ENCODE results near the gene MAD1L1. TPM values are rescaled to one million over a fixed set of nuclear protein-coding genes. Genes with fewer than 3 reads are reported as not detected.

MAD1L1 gene
- total RNA-seq, 1 donor from 2014 or later: 56.2 TPM

- no peak for DNase-seq (ENCODE audit: low spot score)
- Mint-ChIP-seq H3K27ac (no peak overlapping the region), H3K9me3 (no peaks in the 10 kb centered on the region), H3K27me3 (ENCODE audit: insufficient read depth) (no peaks in the 10 kb centered on the region), H3K4me3 (no peak overlapping the region), H3K4me1 (ENCODE audit: low read depth) (no peaks in the 10 kb centered on the region), H3K36me3 (ENCODE audit: low read depth) (no peaks in the 10 kb centered on the region)
- intact Hi-C loops (cut with micrococcal nuclease): no loop called here
Measured at GRCh38 chr7:2004841-2005725, 227.7 kb downstream of the MAD1L1 start.

GRCh38 chr7:2003931-2004812 is 228.6 kb downstream of the MAD1L1 start:
- Mint-ChIP-seq H3K27ac (no peak overlapping the region), H3K27me3 (ENCODE audit: insufficient read depth) (no peaks in the 10 kb centered on the region)
- DNase-seq (ENCODE audit: low spot score): no peak

GRCh38 chr7:2003451-2003930 is 229.3 kb downstream of the MAD1L1 start:
- Mint-ChIP-seq H3K36me3 (ENCODE audit: low read depth) (no peaks in the 10 kb centered on the region), H3K27ac (no peak overlapping the region), H3K4me3 (no peak overlapping the region), H3K27me3 (ENCODE audit: insufficient read depth) (no peaks in the 10 kb centered on the region), H3K4me1 (ENCODE audit: low read depth) (no peaks in the 10 kb centered on the region), H3K9me3 (no peaks in the 10 kb centered on the region)
- no peak for DNase-seq (ENCODE audit: low spot score)
- intact Hi-C loops (cut with micrococcal nuclease): no loop called here

More at GRCh38 chr7:2003931-2004812, 228.6 kb downstream of the MAD1L1 start:
- Mint-ChIP-seq H3K9me3 (no peaks in the 10 kb centered on the region), H3K4me3 (no peak overlapping the region), H3K36me3 (ENCODE audit: low read depth) (no peaks in the 10 kb centered on the region), H3K4me1 (ENCODE audit: low read depth) (no peaks in the 10 kb centered on the region)
- intact Hi-C loops (cut with micrococcal nuclease): no loop called here

GRCh38 chr7:2002561-2003450 is 229.9 kb downstream of the MAD1L1 start:
- no peaks in the 10 kb centered on the region for H3K9me3 Mint-ChIP-seq
- intact Hi-C loops (cut with micrococcal nuclease): no loop called here
- H3K4me3 Mint-ChIP-seq: no peak overlapping the region

GRCh38 chr7:2001601-2002442 is 230.9 kb downstream of the MAD1L1 start:
- Mint-ChIP-seq H3K4me1 (ENCODE audit: low read depth) (no peaks in the 10 kb centered on the region), H3K9me3 (no peaks in the 10 kb centered on the region), H3K27me3 (ENCODE audit: insufficient read depth) (no peaks in the 10 kb centered on the region), H3K4me3 (no peak overlapping the region), H3K27ac (no peak overlapping the region), H3K36me3 (ENCODE audit: low read depth) (no peaks in the 10 kb centered on the region)
- no peak for DNase-seq (ENCODE audit: low spot score)
- intact Hi-C loops (cut with micrococcal nuclease): no loop called here

More at GRCh38 chr7:2002561-2003450, 229.9 kb downstream of the MAD1L1 start:
- H3K36me3 Mint-ChIP-seq (ENCODE audit: low read depth): no peaks in the 10 kb centered on the region
- no peak overlapping the region for H3K27ac Mint-ChIP-seq
- DNase-seq (ENCODE audit: low spot score): no peak
- no peaks in the 10 kb centered on the region for H3K27me3 Mint-ChIP-seq (ENCODE audit: insufficient read depth)
- H3K4me1 Mint-ChIP-seq (ENCODE audit: low read depth): no peaks in the 10 kb centered on the region

- intact Hi-C loops (cut with micrococcal nuclease): no loop called here
- Mint-ChIP-seq H3K27me3 (ENCODE audit: insufficient read depth) (no peaks in the 10 kb centered on the region), H3K9me3 (no peaks in the 10 kb centered on the region), H3K4me3 (no peak overlapping the region), H3K36me3 (ENCODE audit: low read depth) (no peaks in the 10 kb centered on the region), H3K27ac (no peak overlapping the region), H3K4me1 (ENCODE audit: low read depth) (no peaks in the 10 kb centered on the region)
- DNase-seq (ENCODE audit: low spot score): no peak
Measured at GRCh38 chr7:2000746-2001321, 231.9 kb downstream of the MAD1L1 start.

GRCh38 chr7:2000153-2000687 is 232.5 kb downstream of the MAD1L1 start:
- H3K27ac Mint-ChIP-seq: no peak overlapping the region
- no peaks in the 10 kb centered on the region for H3K27me3 Mint-ChIP-seq (ENCODE audit: insufficient read depth)
- H3K4me3 Mint-ChIP-seq: no peak overlapping the region
- intact Hi-C loops (cut with micrococcal nuclease): no loop called here
- no peaks in the 10 kb centered on the region for H3K9me3 Mint-ChIP-seq
- no peak for DNase-seq (ENCODE audit: low spot score)
- no peaks in the 10 kb centered on the region for H3K36me3 Mint-ChIP-seq (ENCODE audit: low read depth)
- H3K4me1 Mint-ChIP-seq (ENCODE audit: low read depth): no peaks in the 10 kb centered on the region

GRCh38 chr7:1999278-1999984 is 233.3 kb downstream of the MAD1L1 start:
- no peak for DNase-seq (ENCODE audit: low spot score)
- Mint-ChIP-seq H3K36me3 (ENCODE audit: low read depth) (no peaks in the 10 kb centered on the region), H3K27me3 (ENCODE audit: insufficient read depth) (no peaks in the 10 kb centered on the region), H3K9me3 (no peaks in the 10 kb centered on the region), H3K4me3 (no peak overlapping the region), H3K4me1 (ENCODE audit: low read depth) (no peaks in the 10 kb centered on the region), H3K27ac (no peak overlapping the region)
- intact Hi-C loops (cut with micrococcal nuclease): no loop called here

GRCh38 chr7:1998146-1998545 is 234.6 kb downstream of the MAD1L1 start:
- no peaks in the 10 kb centered on the region for H3K27me3 Mint-ChIP-seq (ENCODE audit: insufficient read depth)
- H3K27ac Mint-ChIP-seq: no peak overlapping the region
- intact Hi-C loops (cut with micrococcal nuclease): no loop called here
- no peak overlapping the region for H3K4me3 Mint-ChIP-seq
- H3K9me3 Mint-ChIP-seq: no peaks in the 10 kb centered on the region
- H3K36me3 Mint-ChIP-seq (ENCODE audit: low read depth): no peaks in the 10 kb centered on the region
- no peak for DNase-seq (ENCODE audit: low spot score)
- H3K4me1 Mint-ChIP-seq (ENCODE audit: low read depth): no peaks in the 10 kb centered on the region

- Mint-ChIP-seq H3K9me3 (no peaks in the 10 kb centered on the region), H3K36me3 (ENCODE audit: low read depth) (no peaks in the 10 kb centered on the region), H3K27ac (no peak overlapping the region), H3K27me3 (ENCODE audit: insufficient read depth) (no peaks in the 10 kb centered on the region), H3K4me3 (no peak overlapping the region), H3K4me1 (ENCODE audit: low read depth) (no peaks in the 10 kb centered on the region)
- DNase-seq (ENCODE audit: low spot score): no peak
- intact Hi-C loops (cut with micrococcal nuclease): no loop called here
Measured at GRCh38 chr7:1997537-1998076, 235.1 kb downstream of the MAD1L1 start.

- Mint-ChIP-seq H3K4me3 (no peak overlapping the region), H3K27ac (no peak overlapping the region), H3K9me3 (no peaks in the 10 kb centered on the region), H3K36me3 (ENCODE audit: low read depth) (no peaks in the 10 kb centered on the region), H3K4me1 (ENCODE audit: low read depth) (no peaks in the 10 kb centered on the region), H3K27me3 (ENCODE audit: insufficient read depth) (no peaks in the 10 kb centered on the region)
- no peak for DNase-seq (ENCODE audit: low spot score)
- intact Hi-C loops (cut with micrococcal nuclease): no loop called here
Measured at GRCh38 chr7:1996816-1997215, 235.9 kb downstream of the MAD1L1 start.
